H9 (cell line): Measurements from ENCODE around the gene EDARADD. TPM values are rescaled to one million over a fixed set of nuclear protein-coding genes. Genes with fewer than 3 reads are reported as not detected.

ENCODE experiments used
- DNase-seq: peaks from one replicate; pipeline ENCODE4 v3.0.0-alpha.2; 2017
- H2AFZ ChIP-seq: one replicate; pipeline ENCODE4 v1.6.1; 2013; ENCODE audit warnings: mild to moderate bottlenecking, low read length, control low read depth, moderate library complexity
- H2AK5ac ChIP-seq: 2 replicates; pipeline ENCODE4 v1.6.1; 2013; ENCODE audit warnings: low read length, control low read depth, mixed read lengths; ENCODE audit not compliant: insufficient read length
- H2BK120ac ChIP-seq: one replicate; pipeline ENCODE4 v1.6.1; 2013; ENCODE audit warnings: low read depth, mild to moderate bottlenecking, low read length, control low read depth, inconsistent platforms; ENCODE audit not compliant: poor library complexity, severe bottlenecking
- H2BK12ac ChIP-seq: 2 replicates; pipeline ENCODE4 v1.6.1; 2013; ENCODE audit warnings: low read length, control low read depth, mixed read lengths, low read depth; ENCODE audit not compliant: insufficient read length
- H2BK15ac ChIP-seq: 2 replicates; pipeline ENCODE4 v1.6.1; 2013; ENCODE audit warnings: low read depth, low read length, control low read depth
- H2BK20ac ChIP-seq: one replicate; pipeline ENCODE4 v1.6.1; 2013; ENCODE audit warnings: low read depth, mild to moderate bottlenecking, low read length, control low read depth, inconsistent platforms; ENCODE audit not compliant: poor library complexity, severe bottlenecking
- H2BK5ac ChIP-seq: 2 replicates; pipeline ENCODE4 v1.6.1; 2013; ENCODE audit warnings: low read length, control low read depth, mixed read lengths; ENCODE audit not compliant: insufficient read length
- H3K14ac ChIP-seq: 2 replicates; pipeline ENCODE4 v1.6.1; 2013; ENCODE audit warnings: low read length, control low read depth; ENCODE audit not compliant: insufficient read depth
- H3K18ac ChIP-seq: 2 replicates; pipeline ENCODE4 v1.6.1; 2013; ENCODE audit warnings: low read depth, mild to moderate bottlenecking, mixed read lengths, low read length, control low read depth; ENCODE audit not compliant: insufficient read length
- H3K23ac ChIP-seq: 2 replicates; pipeline ENCODE4 v1.6.1; 2013; ENCODE audit warnings: low read length, control low read depth, mixed read lengths, low read depth; ENCODE audit not compliant: insufficient read length
- H3K23me2 ChIP-seq: 2 replicates; pipeline ENCODE4 v1.6.1; 2013; ENCODE audit warnings: low read depth, mild to moderate bottlenecking, mixed read lengths, low read length, control low read depth; ENCODE audit not compliant: insufficient read length, poor library complexity, severe bottlenecking
- H3K27ac ChIP-seq: 2 replicates; pipeline ENCODE4 v1.5.1; 2013; ENCODE audit warnings: low read length, control low read depth, mixed read lengths, low read depth; ENCODE audit not compliant: insufficient read length
- H3K27me3 ChIP-seq: 2 replicates; pipeline ENCODE4 v1.6.1; 2013; ENCODE audit warnings: low read length, control low read depth, inconsistent platforms; ENCODE audit not compliant: insufficient read depth
- H3K4ac ChIP-seq: 2 replicates; pipeline ENCODE4 v1.6.1; 2013; ENCODE audit warnings: low read depth, mild to moderate bottlenecking, control low read depth, inconsistent platforms, low read length, moderate library complexity
- H3K4me1 ChIP-seq: 2 replicates; pipeline ENCODE4 v1.6.1; 2013; ENCODE audit warnings: low read length, control low read depth, inconsistent platforms; ENCODE audit not compliant: insufficient read depth
- H3K4me2 ChIP-seq: 2 replicates; pipeline ENCODE4 v1.6.1; 2013; ENCODE audit warnings: low read length, control low read depth, mixed read lengths; ENCODE audit not compliant: insufficient read length, insufficient read depth
- H3K56ac ChIP-seq: 2 replicates; pipeline ENCODE4 v1.6.1; 2013; ENCODE audit warnings: low read depth, mild to moderate bottlenecking, mixed read lengths, low read length, control low read depth; ENCODE audit not compliant: insufficient read length
- H3K79me1 ChIP-seq: 2 replicates; pipeline ENCODE4 v1.6.1; 2013; ENCODE audit warnings: low read depth, mild to moderate bottlenecking, moderate library complexity, low read length, control low read depth, inconsistent platforms; ENCODE audit not compliant: insufficient read depth, poor library complexity, severe bottlenecking
- H3K79me2 ChIP-seq: 2 replicates; pipeline ENCODE4 v1.6.1; 2013; ENCODE audit warnings: low read length, control low read depth, inconsistent platforms; ENCODE audit not compliant: insufficient read depth
- H3K9ac ChIP-seq: 2 replicates; pipeline ENCODE4 v1.6.1; 2013; ENCODE audit warnings: low read length, control low read depth, mixed read lengths; ENCODE audit not compliant: insufficient read length; ENCODE audit errors: extremely low read depth
- H3K9me3 ChIP-seq: one replicate; pipeline ENCODE4 v1.6.1; 2013; ENCODE audit warnings: low read depth, low read length, inconsistent platforms; ENCODE audit not compliant: control insufficient read depth
- H3T11ph ChIP-seq: one replicate; pipeline ENCODE4 v1.6.1; 2013; ENCODE audit warnings: mild to moderate bottlenecking, low read length, control low read depth, inconsistent platforms
- H4K20me1 ChIP-seq: one replicate; pipeline ENCODE4 v1.6.1; 2013; ENCODE audit not compliant: control insufficient read depth, insufficient read length, insufficient read depth
- H4K5ac ChIP-seq: 2 replicates; pipeline ENCODE4 v1.6.1; 2013; ENCODE audit warnings: low read depth, mild to moderate bottlenecking, mixed read lengths, low read length, control low read depth; ENCODE audit not compliant: insufficient read length
- H4K8ac ChIP-seq: replicated peaks from 2 replicates; pipeline ENCODE4 v1.6.1; 2013; ENCODE audit warnings: low read length, control low read depth, mixed read lengths, low read depth; ENCODE audit not compliant: insufficient read length
- H4K91ac ChIP-seq: 2 replicates; pipeline ENCODE4 v1.6.1; 2013; ENCODE audit warnings: low read depth, mild to moderate bottlenecking, moderate library complexity, mixed read lengths, low read length, control low read depth; ENCODE audit not compliant: insufficient read length
- H3K27ac Mint-ChIP-seq, 3 experiments: 2 replicates in 2 of 3; 3 replicates in 1 of 3; pipeline ENCODE4 v1.8.0; 2020 to 2021; ENCODE audit warnings: mixed read lengths in 3 of 3, mild to moderate bottlenecking in 1 of 3, moderate library complexity in 1 of 3
- H3K27me3 Mint-ChIP-seq: 2 replicates; pipeline ENCODE4 v1.8.0; 2021; ENCODE audit warnings: low read depth, mild to moderate bottlenecking, moderate library complexity, mixed read lengths
- H3K36me3 Mint-ChIP-seq, 3 experiments: 2 replicates in 2 of 3; 3 replicates in 1 of 3; pipeline ENCODE4 v1.8.0; 2020 to 2021; ENCODE audit warnings: low read depth in 3 of 3, mixed read lengths in 3 of 3; ENCODE audit not compliant: insufficient read depth in 1 of 3
- H3K4me1 Mint-ChIP-seq, 2 experiments: 2 replicates each; pipeline ENCODE4 v1.8.0; 2020; ENCODE audit warnings: mixed read lengths in 2 of 2
- H3K4me3 Mint-ChIP-seq, 2 experiments: 2 replicates in 1 of 2; 3 replicates in 1 of 2; pipeline ENCODE4 v1.8.0; 2020 to 2021; ENCODE audit warnings: mild to moderate bottlenecking in 2 of 2, mixed read lengths in 2 of 2, moderate library complexity in 1 of 2
- H3K9me3 Mint-ChIP-seq, 2 experiments: 2 replicates in 1 of 2; 3 replicates in 1 of 2; pipeline ENCODE4 v1.8.0; 2020; ENCODE audit warnings: mild to moderate bottlenecking in 2 of 2, mixed read lengths in 2 of 2, moderate library complexity in 1 of 2
- CTCF ChIP-seq: fragments of 200-600 bp; sonication (generic); conservative IDR thresholded peaks from 3 replicates; pipeline ENCODE4 v1.8.0; 2021; ENCODE audit warnings: antibody characterized with exemption, mild to moderate bottlenecking
- WGBS: extraction: QIAGEN DNeasy Blood & Tissue Kit; methylation state at CpG from one replicate; pipeline ENCODE4 v1.1.7; 2013; ENCODE audit warnings: missing lambda C conversion rate, low lambda C conversion rate, mixed read lengths; ENCODE audit not compliant: insufficient read length; ENCODE audit errors: extremely low coverage; 5-methylcytosine and 5-hydroxymethylcytosine counted together
- long read RNA-seq: library from polyadenylated mRNA; unstranded; transcript quantifications from one replicate; pipeline ENCODE4 v2.0.0, GENCODE V29; 2020
- total RNA-seq: library from RNA; stranded (reverse); gene quantifications from 2 replicates; pipeline ENCODE4 v1.2.1, GENCODE V29; 2021

Gene EDARADD
- 3.8 and 4.5 TPM in 2 replicates for total RNA-seq
- long read RNA-seq, transcript EDARADD-202 (6 exons, 3,097 nt) = major isoform, 25 of 28 reads
- long read RNA-seq, partial matches to known transcripts = 0 of 28 reads
- long read RNA-seq, other reads (novel, unspliced or antisense) = 3 of 28 reads

GRCh38 chr1:236393681-236394481, at the start of gene EDARADD:
Gene EDARADD, plus strand, starts transcription at chr1:236394286. Its CDS starts 159 bp downstream, at chr1:236394445.
- no CpG with 5 or more reads among the region's 13 CpGs for WGBS
- H3K27me3 Mint-ChIP-seq = peaks cover 51% of the 10 kb centered on the region
- H3K27ac Mint-ChIP-seq = no peak within 1 kb of the TSS

More at GRCh38 chr1:236393681-236394481, at the start of gene EDARADD:
- DNase-seq = no peak
- Histone ChIP-seq H4K8ac (no peak within 1 kb of the TSS), H2BK15ac (no peak within 1 kb of the TSS), H4K20me1 (no peaks in the 10 kb centered on the region), H4K91ac (no peak within 1 kb of the TSS), H3K4me2 (peak within 1 kb of the TSS; percentile 68), H3K18ac (no peak within 1 kb of the TSS), H2BK5ac (no peak within 1 kb of the TSS), H3K4me1 (no peaks in the 10 kb centered on the region), H2AFZ (peak within 1 kb of the TSS; percentile 84), H3K56ac (no peak within 1 kb of the TSS), H3K27ac (no peak within 1 kb of the TSS), H2BK20ac (no peak within 1 kb of the TSS), H3K23me2 (peaks cover 10% of the 10 kb centered on the region), H3K9ac (peak within 1 kb of the TSS; percentile 35), H2AK5ac (no peak within 1 kb of the TSS), H3K4ac (no peak within 1 kb of the TSS), H3K14ac (peak within 1 kb of the TSS; percentile 91; the same call in 1 of the 2 replicates), H3K9me3 (no peaks in the 10 kb centered on the region), H3K79me2 (no peaks in the 10 kb centered on the region), H3K27me3 (no peaks in the 10 kb centered on the region; the same call in 1 of the 2 replicates), H3K23ac (no peak within 1 kb of the TSS), H3T11ph (no peak within 1 kb of the TSS), H3K79me1 (no peaks in the 10 kb centered on the region), H2BK120ac (no peak within 1 kb of the TSS), H4K5ac (no peak within 1 kb of the TSS), H2BK12ac (no peak within 1 kb of the TSS)
- H3K9me3 Mint-ChIP-seq = no peaks in the 10 kb centered on the region; a peak in 1 of 5 replicates
- peaks cover 18 to 24% of the 10 kb centered on the region in 2 experiments for H3K4me1 Mint-ChIP-seq
- peaks cover 0 to 2% (median 0%) of the 10 kb centered on the region in 3 experiments; a peak in 1 of 7 replicates for H3K36me3 Mint-ChIP-seq
- no peak for TF ChIP-seq CTCF
- H3K4me3 Mint-ChIP-seq = peak within 1 kb of the TSS; percentile 77 to 88
